ENCODE results near the gene DYNC2H1. TPM values are rescaled to one million over a fixed set of nuclear protein-coding genes. Genes with fewer than 3 reads are reported as not detected.

Gene DYNC2H1
- polyA plus RNA-seq, 1 donor = 10.2 TPM

DNA sequence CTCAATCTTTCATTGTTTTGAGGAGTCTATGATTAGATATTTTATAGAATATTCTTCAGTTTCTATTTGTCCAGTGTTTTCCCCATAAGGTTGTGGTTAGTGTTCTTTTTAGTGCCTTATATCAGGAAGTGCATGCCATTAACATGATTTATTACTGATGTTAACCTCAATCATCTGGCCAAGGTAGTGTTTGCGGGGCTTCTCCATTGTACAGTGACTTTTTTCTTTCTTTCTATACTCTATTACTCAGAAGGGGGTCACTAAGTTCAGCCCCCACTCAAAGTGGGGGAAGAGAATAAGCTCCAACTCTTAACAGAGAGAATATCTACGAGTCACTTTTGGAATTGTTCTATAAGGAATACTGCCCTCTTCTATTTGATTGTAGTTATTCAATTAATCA, 415.8 kb downstream of the DYNC2H1 start:
- no peak for DNase-seq
- no CpG with 5 or more reads among the region's 2 CpGs for WGBS (ENCODE audit: insufficient coverage, low lambda C conversion rate)
- Histone ChIP-seq H3K4me3 (ENCODE audit: low read length) (no peak overlapping the region), H3K27ac (ENCODE audit: low read length) (no peak overlapping the region), H3K9me3 (ENCODE audit: control insufficient read depth, low read depth, low read length) (no peaks in the 10 kb centered on the region), H3K36me3 (ENCODE audit: control insufficient read depth, insufficient read depth, low read length) (no peaks in the 10 kb centered on the region), H3K27me3 (ENCODE audit: control insufficient read depth, insufficient read depth, low read length) (peaks cover 2% of the 10 kb centered on the region), H3K4me1 (ENCODE audit: control insufficient read depth, insufficient read depth, low read length) (no peaks in the 10 kb centered on the region)

DNA sequence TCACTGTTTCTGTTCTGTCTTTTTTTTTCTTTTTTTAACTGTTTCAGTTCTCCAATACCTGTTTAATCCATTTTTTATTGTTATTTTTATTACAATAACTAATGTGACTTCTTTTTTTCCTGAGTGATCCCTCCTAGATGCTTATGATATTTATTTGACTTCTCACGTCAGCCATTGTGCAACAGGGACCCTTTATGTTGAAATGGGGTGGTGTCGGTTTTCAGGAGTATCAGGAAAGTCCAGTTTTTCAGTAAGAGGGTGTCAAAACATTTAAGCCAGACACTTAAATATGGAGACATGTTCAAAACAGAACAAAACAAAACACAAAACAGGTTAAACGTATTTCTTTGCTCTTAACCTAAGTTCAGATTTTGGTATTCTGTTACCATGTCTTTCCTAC, 418.8 kb downstream of the DYNC2H1 start:
- Histone ChIP-seq H3K36me3 (ENCODE audit: control insufficient read depth, insufficient read depth, low read length) (no peaks in the 10 kb centered on the region), H3K9me3 (ENCODE audit: control insufficient read depth, low read depth, low read length) (no peaks in the 10 kb centered on the region), H3K27me3 (ENCODE audit: control insufficient read depth, insufficient read depth, low read length) (peaks cover 3% of the 10 kb centered on the region), H3K27ac (ENCODE audit: low read length) (no peak overlapping the region), H3K4me1 (ENCODE audit: control insufficient read depth, insufficient read depth, low read length) (no peaks in the 10 kb centered on the region), H3K4me3 (ENCODE audit: low read length) (no peak overlapping the region)
- 92% methylated on average over 2 of the region's 3 CpGs for WGBS (ENCODE audit: insufficient coverage, low lambda C conversion rate)
- DNase-seq = no peak

DNA sequence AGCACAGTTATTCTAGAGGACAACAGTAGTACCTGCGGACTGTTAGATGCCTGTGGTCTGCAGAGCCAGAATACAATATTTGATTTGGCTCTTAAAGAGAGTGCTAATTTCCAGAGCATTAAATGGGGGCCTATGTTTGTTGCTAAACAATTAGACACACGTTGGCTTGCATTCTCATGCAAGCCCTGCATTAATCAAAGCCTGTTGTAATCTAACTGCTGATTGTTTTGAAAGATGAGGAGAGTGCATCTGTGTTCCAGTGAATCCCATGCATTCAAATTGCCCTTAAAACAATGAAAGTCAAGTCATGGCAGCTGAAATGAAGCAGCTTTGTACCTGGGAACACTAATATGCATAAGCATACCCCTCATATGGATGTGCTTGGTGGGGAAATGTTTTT, 419.4 kb downstream of the DYNC2H1 start:
- peaks cover 3% of the 10 kb centered on the region for H3K27me3 ChIP-seq (ENCODE audit: control insufficient read depth, insufficient read depth, low read length)
- H3K9me3 ChIP-seq (ENCODE audit: control insufficient read depth, low read depth, low read length) = no peaks in the 10 kb centered on the region
- no peaks in the 10 kb centered on the region for H3K36me3 ChIP-seq (ENCODE audit: control insufficient read depth, insufficient read depth, low read length)
- H3K27ac ChIP-seq (ENCODE audit: low read length) = no peak overlapping the region
- no peak overlapping the region for H3K4me3 ChIP-seq (ENCODE audit: low read length)
- DNase-seq = no peak
- no CpG with 5 or more reads among the region's 2 CpGs for WGBS (ENCODE audit: insufficient coverage, low lambda C conversion rate)
- H3K4me1 ChIP-seq (ENCODE audit: control insufficient read depth, insufficient read depth, low read length) = no peaks in the 10 kb centered on the region

DNA sequence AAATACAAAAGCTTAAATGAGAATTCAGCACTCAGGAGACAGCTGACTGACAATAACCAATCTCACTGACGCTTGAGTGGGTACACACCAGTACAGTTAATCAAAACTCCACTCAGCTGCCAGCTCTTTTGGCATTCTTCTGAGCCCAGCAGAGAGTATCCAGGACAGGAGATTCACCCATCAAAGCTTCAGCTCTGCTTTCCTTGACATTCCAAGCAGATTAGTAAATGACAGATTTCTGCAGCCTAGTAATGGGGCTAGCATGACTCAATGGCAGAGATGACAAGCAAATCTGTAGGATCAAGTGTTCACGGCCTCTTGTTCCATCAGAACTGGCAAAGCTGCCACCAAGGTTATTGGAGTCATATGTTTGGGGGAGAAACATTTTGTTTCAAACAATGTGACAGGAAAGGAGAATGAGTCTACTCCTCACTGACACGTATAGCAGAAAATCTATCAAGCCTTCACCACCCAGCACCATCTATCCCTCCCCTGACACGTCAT, 420.0 kb downstream of the DYNC2H1 start:
- Histone ChIP-seq H3K27me3 (ENCODE audit: control insufficient read depth, insufficient read depth, low read length) (peaks cover 3% of the 10 kb centered on the region), H3K27ac (ENCODE audit: low read length) (no peak overlapping the region), H3K36me3 (ENCODE audit: control insufficient read depth, insufficient read depth, low read length) (no peaks in the 10 kb centered on the region), H3K4me3 (ENCODE audit: low read length) (no peak overlapping the region), H3K4me1 (ENCODE audit: control insufficient read depth, insufficient read depth, low read length) (no peaks in the 10 kb centered on the region), H3K9me3 (ENCODE audit: control insufficient read depth, low read depth, low read length) (no peaks in the 10 kb centered on the region)
- no peak for DNase-seq
- WGBS (ENCODE audit: insufficient coverage, low lambda C conversion rate) = no CpG with 5 or more reads among the region's 4 CpGs

Other genes starting within 250 kb of the DYNC2H1 start
- 0.66 TPM for gene MMP12, start 234.4 kb upstream of the DYNC2H1 start, polyA plus RNA-seq
- 0.07 TPM for gene MMP13, start 153.7 kb upstream of the DYNC2H1 start, polyA plus RNA-seq
- gene DCUN1D5, start 17.3 kb upstream of the DYNC2H1 start, polyA plus RNA-seq = 27.3 TPM

Measured in large intestine (tissue), 3 donors.